Immature natural killer cell (primary cell): ENCODE measurements around the gene SRRT. TPM values are rescaled to one million over a fixed set of nuclear protein-coding genes. Genes with fewer than 3 reads are reported as not detected.

Source experiments
- DNase-seq, 3 donors: peaks; one replicate each; pipeline ENCODE4 v3.0.0; 2022; ENCODE audit warnings: mixed read lengths in 1 of 3
- H3K27ac Mint-ChIP-seq, 6 donors: one replicate each; pipeline ENCODE4 v1.8.0; 2020; ENCODE audit warnings: mixed read lengths in 6 of 6, mild to moderate bottlenecking in 5 of 6, inconsistent platforms in 4 of 6, moderate library complexity in 3 of 6
- H3K27me3 Mint-ChIP-seq, 3 donors: one replicate each; pipeline ENCODE4 v1.8.0; 2020 to 2021; ENCODE audit warnings: low read depth in 3 of 3, mild to moderate bottlenecking in 3 of 3, mixed read lengths in 3 of 3, moderate library complexity in 3 of 3, inconsistent platforms in 1 of 3
- H3K36me3 Mint-ChIP-seq, 3 donors: one replicate each; pipeline ENCODE4 v1.8.0; 2020; ENCODE audit warnings: mixed read lengths in 3 of 3, inconsistent platforms in 2 of 3, mild to moderate bottlenecking in 2 of 3
- H3K4me1 Mint-ChIP-seq, 2 donors: one replicate each; pipeline ENCODE4 v1.8.0; 2020; ENCODE audit warnings: inconsistent platforms in 2 of 2, mild to moderate bottlenecking in 2 of 2, mixed read lengths in 2 of 2, moderate library complexity in 1 of 2
- H3K4me3 Mint-ChIP-seq, 5 donors: one replicate each; pipeline ENCODE4 v1.8.0; 2020; ENCODE audit warnings: mild to moderate bottlenecking in 5 of 5, mixed read lengths in 5 of 5, inconsistent platforms in 3 of 5, moderate library complexity in 3 of 5
- H3K9me3 Mint-ChIP-seq, 6 donors: one replicate each; pipeline ENCODE4 v1.8.0; 2020; ENCODE audit warnings: mild to moderate bottlenecking in 6 of 6, mixed read lengths in 6 of 6, inconsistent platforms in 4 of 6, moderate library complexity in 3 of 6
- polyA plus RNA-seq, 3 donors: library from polyadenylated mRNA; unstranded; fragments of 300-500 nt; fragmentation: Illumina TruSeq; gene quantifications; one replicate each; pipeline ENCODE4 v1.2.3, GENCODE V29; 2021

Gene SRRT
- polyA plus RNA-seq, 3 donors from 2014 or later: 24.9 to 73.4 (median 33.2) TPM

DNA sequence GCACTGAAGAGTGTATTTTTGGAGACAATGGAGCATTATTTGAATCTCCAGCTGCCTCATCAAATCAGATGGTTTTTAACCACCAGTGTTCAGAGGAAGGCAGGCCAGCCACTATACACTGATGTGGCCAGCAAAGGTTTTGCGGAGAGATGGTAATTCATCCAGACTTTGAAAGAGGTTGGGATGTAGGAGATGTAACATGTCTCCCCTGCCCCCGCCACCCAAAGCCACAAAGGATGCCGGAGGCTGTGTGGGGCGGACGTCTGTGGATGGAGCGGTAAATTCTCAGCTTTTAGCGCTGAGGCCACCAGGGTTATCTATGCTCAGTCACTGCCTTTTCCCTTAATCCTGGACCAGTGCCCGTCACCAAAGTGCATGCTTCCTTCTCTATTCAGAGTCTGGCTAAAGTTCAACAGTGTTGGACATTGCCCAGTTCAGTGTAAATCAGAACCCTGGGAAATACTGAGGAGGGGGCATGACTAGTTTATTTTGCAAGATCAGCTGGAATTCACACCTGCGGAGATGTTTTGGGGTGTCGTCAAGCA is 11.4 kb upstream of the SRRT start:
- H3K27ac Mint-ChIP-seq: peak overlapping the region in 1 of 6 donors; percentile 29
- no peak for DNase-seq
- peaks cover 17 to 27% (median 25%) of the 10 kb centered on the region in 3 donors for H3K36me3 Mint-ChIP-seq
- peaks cover 0 to 2% of the 10 kb centered on the region in 2 donors for H3K4me1 Mint-ChIP-seq
- H3K9me3 Mint-ChIP-seq: no peaks in the 10 kb centered on the region
- no peak overlapping the region for H3K4me3 Mint-ChIP-seq
- H3K27me3 Mint-ChIP-seq: peaks cover 0 to 4% (median 4%) of the 10 kb centered on the region in 3 donors

DNA sequence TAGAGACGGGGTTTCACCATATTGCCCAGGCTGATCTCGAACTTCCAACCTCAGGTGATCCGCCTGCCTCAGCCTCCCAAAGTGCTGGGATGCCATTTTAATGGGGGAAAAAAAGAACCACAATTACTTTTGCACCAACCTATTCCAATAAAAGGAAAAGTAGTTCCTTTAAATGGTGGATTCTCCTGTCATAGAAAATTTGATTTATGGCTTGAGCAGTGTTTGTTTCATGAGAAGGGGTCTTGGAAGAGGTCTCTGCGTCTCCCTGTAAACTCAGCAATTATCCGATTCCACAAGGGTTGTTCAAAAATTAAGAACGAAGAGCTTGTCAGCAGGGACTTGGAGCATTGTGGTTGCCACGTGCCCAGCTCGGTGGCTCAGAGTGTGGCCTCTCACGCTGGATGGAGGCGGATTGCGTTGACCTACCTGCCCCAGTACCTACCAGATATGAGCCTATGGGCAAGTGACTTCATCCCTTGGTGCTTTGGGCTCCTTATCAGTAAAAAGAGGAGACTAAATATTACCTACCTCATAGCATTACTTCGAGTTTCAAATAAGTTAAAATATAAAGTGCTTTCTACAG is 10.5 kb upstream of the SRRT start:
- Mint-ChIP-seq H3K9me3 (no peaks in the 10 kb centered on the region), H3K27me3 (peaks cover 0 to 4% (median 4%) of the 10 kb centered on the region in 3 donors), H3K4me3 (no peak overlapping the region), H3K4me1 (peaks cover 0 to 2% of the 10 kb centered on the region in 2 donors), H3K27ac (no peak overlapping the region), H3K36me3 (peaks cover 17 to 27% (median 25%) of the 10 kb centered on the region in 3 donors)
- no peak for DNase-seq

GRCh38 chr7:100865372-100865911 is 9.5 kb upstream of the SRRT start:
- Mint-ChIP-seq H3K9me3 (no peaks in the 10 kb centered on the region), H3K27me3 (peaks cover 0 to 4% (median 4%) of the 10 kb centered on the region in 3 donors), H3K4me1 (peaks cover 0 to 2% of the 10 kb centered on the region in 2 donors), H3K4me3 (no peak overlapping the region), H3K36me3 (peaks cover 15 to 18% (median 18%) of the 10 kb centered on the region in 3 donors), H3K27ac (peak overlapping the region in 1 of 6 donors; percentile 34)
- no peak for DNase-seq

DNA sequence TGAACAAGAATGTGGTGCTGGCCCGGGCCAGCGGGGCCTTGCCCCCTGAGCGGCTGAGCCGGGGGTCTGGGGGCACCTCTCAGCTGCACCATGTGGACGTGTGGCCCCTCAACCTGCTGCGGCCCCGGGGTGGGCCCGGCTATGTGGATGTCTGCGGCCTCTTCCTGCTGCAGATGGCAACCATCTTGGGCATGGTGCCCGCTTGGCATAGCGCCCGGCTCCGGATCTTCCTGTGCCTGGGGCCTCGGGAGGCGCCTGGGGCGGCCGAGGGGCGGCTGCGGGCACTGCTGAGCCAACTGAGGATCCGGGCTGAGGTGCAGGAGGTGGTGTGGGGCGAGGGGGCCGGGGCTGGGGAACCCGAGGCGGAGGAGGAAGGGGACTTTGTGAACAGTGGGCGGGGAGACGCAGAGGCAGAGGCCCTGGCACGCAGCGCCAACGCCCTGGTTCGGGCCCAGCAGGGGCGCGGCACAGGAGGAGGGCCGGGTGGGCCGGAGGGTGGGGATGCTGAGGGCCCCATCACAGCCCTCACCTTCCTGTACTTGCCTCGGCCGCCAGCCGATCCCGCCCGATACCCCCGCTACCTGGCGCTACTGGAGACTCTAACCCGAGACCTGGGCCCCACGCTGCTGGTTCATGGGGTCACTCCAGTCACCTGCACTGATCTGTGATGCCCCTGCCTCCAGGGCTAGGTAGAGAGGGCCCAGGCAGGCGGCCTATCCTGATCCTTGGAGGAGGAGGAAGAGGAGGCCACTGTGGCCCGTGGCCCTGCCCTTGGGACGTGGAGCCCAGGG is 8.8 kb upstream of the SRRT start:
- peaks cover 0 to 2% of the 10 kb centered on the region in 2 donors for H3K4me1 Mint-ChIP-seq
- H3K9me3 Mint-ChIP-seq: no peaks in the 10 kb centered on the region
- no peak for DNase-seq
- H3K27ac Mint-ChIP-seq: no peak overlapping the region
- peaks cover 12 to 14% (median 12%) of the 10 kb centered on the region in 3 donors for H3K36me3 Mint-ChIP-seq
- H3K4me3 Mint-ChIP-seq: no peak overlapping the region
- H3K27me3 Mint-ChIP-seq: peaks cover 0 to 4% (median 2%) of the 10 kb centered on the region in 3 donors

GRCh38 chr7:100866729-100867039 is 8.2 kb upstream of the SRRT start:
- Mint-ChIP-seq H3K36me3 (peaks cover 12 to 14% (median 12%) of the 10 kb centered on the region in 3 donors), H3K4me3 (no peak overlapping the region)

DNA sequence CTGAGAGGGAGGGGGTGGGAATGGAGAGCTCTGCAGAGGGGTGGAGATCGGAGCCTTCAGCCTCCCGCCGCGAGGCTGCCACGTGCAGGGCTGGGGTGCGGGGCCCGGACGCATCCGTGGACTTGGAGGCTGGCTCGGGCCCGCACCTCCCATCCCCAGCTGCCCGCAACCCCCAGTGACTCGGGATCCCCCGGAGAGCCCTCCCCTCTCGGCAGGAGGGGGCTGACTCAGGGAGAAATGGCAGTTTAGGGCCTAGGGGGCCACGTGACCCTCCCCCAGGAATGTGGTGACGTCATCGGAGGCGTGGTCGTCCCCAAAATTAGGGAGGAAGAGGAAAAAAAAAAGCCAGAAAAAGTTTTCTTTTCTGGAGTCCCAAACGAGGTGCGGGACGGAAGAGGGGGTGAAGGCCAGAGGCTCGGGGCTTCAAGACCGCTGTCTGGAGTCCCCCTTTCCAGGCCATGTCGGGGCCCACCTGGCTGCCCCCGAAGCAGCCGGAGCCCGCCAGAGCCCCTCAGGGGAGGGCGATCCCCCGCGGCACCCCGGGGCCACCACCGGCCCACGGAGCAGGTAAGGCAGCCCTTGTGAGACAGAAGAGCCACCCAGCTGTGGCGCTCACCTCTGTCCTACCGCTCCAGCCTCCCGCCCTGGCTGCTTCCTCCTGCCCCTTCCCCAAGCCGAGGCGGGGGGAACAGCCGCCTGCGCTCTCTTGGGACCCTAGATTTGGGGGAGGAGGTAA is 7.7 kb upstream of the SRRT start, which contains the start of gene TRIP6:
TRIP6 (plus strand) TSS at position 348 of the 736 bp plus-strand sequence; CDS start at position 459, 111 bp downstream.
- H3K4me1 Mint-ChIP-seq: peaks cover 0 to 2% of the 10 kb centered on the region in 2 donors
- peaks cover 12 to 14% (median 13%) of the 10 kb centered on the region in 3 donors for H3K36me3 Mint-ChIP-seq
- peaks cover 0 to 4% (median 2%) of the 10 kb centered on the region in 3 donors for H3K27me3 Mint-ChIP-seq
- DNase-seq: no peak
- H3K27ac Mint-ChIP-seq: no peak within 1 kb of the TSS
- no peaks in the 10 kb centered on the region for H3K9me3 Mint-ChIP-seq
- H3K4me3 Mint-ChIP-seq: peak within 1 kb of the TSS in 1 of 5 donors; percentile 13

More at GRCh38 chr7:100866729-100867039, 8.2 kb upstream of the SRRT start:
- Mint-ChIP-seq H3K27ac (no peak overlapping the region), H3K4me1 (peaks cover 0 to 2% of the 10 kb centered on the region in 2 donors), H3K27me3 (peaks cover 0 to 4% (median 2%) of the 10 kb centered on the region in 3 donors), H3K9me3 (no peaks in the 10 kb centered on the region)
- no peak for DNase-seq

DNA sequence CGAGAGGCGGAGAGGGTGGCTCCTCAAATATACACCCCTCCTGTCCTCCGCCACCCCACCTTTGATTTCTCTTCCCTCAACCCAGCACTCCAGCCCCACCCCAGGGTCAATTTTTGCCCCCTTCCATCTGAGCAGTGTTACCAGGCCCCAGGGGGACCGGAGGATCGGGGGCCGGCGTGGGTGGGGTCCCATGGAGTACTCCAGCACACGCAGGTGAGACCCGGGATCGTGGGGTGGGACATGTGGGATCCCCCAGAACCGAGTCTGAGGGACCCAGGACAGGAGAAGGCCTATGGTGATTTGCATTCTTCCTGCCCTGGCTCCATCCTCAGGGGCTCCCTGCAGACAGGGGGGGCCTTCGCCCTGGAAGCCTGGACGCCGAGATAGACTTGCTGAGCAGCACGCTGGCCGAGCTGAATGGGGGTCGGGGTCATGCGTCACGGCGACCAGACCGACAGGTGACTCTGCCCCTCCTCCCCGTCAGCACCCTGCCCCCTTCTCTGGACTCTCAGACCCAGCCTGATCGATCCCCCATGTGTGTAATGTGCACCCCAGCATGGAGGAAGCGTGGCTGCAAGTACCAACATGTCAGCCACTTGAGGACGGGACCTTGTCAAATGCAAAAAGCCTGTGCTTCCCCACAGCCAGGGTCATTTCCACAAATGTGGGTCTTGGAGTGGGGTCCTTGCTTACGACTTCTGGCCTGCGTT is 7.0 kb upstream of the SRRT start:
- Mint-ChIP-seq H3K27me3 (peaks cover 0 to 2% (median 0%) of the 10 kb centered on the region in 3 donors), H3K4me3 (no peak overlapping the region), H3K36me3 (peaks cover 7 to 12% (median 8%) of the 10 kb centered on the region in 3 donors), H3K4me1 (peaks cover 0 to 2% of the 10 kb centered on the region in 2 donors), H3K9me3 (no peaks in the 10 kb centered on the region), H3K27ac (no peak overlapping the region)
- DNase-seq: no peak

GRCh38 chr7:100873599-100874299 is 1.2 kb upstream of the SRRT start:
- Mint-ChIP-seq H3K9me3 (no peaks in the 10 kb centered on the region), H3K4me1 (peaks cover 38 to 43% of the 10 kb centered on the region in 2 donors), H3K36me3 (peaks cover 4 to 15% (median 5%) of the 10 kb centered on the region in 3 donors), H3K27me3 (peaks cover 10 to 16% (median 12%) of the 10 kb centered on the region in 3 donors), H3K4me3 (peak overlapping the region; percentile 49 to 99 (median 97)), H3K27ac (peak overlapping the region; percentile 91 to 98 (median 96))
- DNase-seq: no peak

- peak overlapping the region; percentile 97 to 99 (median 99) for H3K4me3 Mint-ChIP-seq
Measured at GRCh38 chr7:100874300-100874576, 665 bp upstream of the SRRT start.

GRCh38 chr7:100875356-100875751 is 451 bp downstream of the SRRT start:
- DNase-seq: no peak
- Mint-ChIP-seq H3K27me3 (peaks cover 10 to 16% (median 12%) of the 10 kb centered on the region in 3 donors), H3K9me3 (no peaks in the 10 kb centered on the region), H3K36me3 (peaks cover 7 to 19% (median 11%) of the 10 kb centered on the region in 3 donors), H3K4me3 (peak overlapping the region; percentile 97 to 99 (median 99)), H3K27ac (peak overlapping the region; percentile 91 to 98 (median 96)), H3K4me1 (peaks cover 50 to 57% of the 10 kb centered on the region in 2 donors)

More at GRCh38 chr7:100874300-100874576, 665 bp upstream of the SRRT start:
- peaks cover 10 to 16% (median 12%) of the 10 kb centered on the region in 3 donors for H3K27me3 Mint-ChIP-seq
- H3K36me3 Mint-ChIP-seq: peaks cover 4 to 15% (median 5%) of the 10 kb centered on the region in 3 donors
- no peaks in the 10 kb centered on the region for H3K9me3 Mint-ChIP-seq
- DNase-seq: no peak
- H3K4me1 Mint-ChIP-seq: peaks cover 42 to 48% of the 10 kb centered on the region in 2 donors
- peak overlapping the region; percentile 91 to 98 (median 96) for H3K27ac Mint-ChIP-seq

GRCh38 chr7:100878013-100878412 is 3.1 kb downstream of the SRRT start:
- H3K27ac Mint-ChIP-seq: peak overlapping the region in 2 of 6 donors; percentile 1 to 40
- peaks cover 10 to 13% (median 12%) of the 10 kb centered on the region in 3 donors for H3K27me3 Mint-ChIP-seq
- H3K4me3 Mint-ChIP-seq: peak overlapping the region in 2 of 5 donors; percentile 6 to 44
- H3K9me3 Mint-ChIP-seq: no peaks in the 10 kb centered on the region
- peaks cover 9 to 20% (median 19%) of the 10 kb centered on the region in 3 donors for H3K36me3 Mint-ChIP-seq
- no peak for DNase-seq
- peaks cover 57 to 59% of the 10 kb centered on the region in 2 donors for H3K4me1 Mint-ChIP-seq

DNA sequence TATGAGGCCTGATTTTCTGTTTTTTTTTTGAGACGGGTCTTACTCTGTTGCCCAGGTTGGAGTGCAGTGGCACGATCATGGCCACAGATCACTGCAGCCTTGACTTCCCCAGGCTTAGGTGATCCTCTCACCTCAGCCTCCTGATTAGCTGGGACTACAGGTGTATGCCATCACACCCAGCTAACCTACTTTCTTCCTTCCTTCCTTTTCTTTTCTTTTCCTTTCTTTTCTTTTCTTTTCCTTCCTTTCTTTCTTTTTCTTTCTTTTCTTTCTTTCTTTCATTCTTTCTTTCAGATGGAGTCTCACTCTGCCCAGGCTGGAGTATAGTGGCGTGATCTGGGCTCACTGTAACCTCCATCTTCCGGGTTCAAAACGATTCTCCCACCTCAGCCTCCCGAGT is 3.8 kb downstream of the SRRT start:
- peaks cover 12 to 24% (median 22%) of the 10 kb centered on the region in 3 donors for H3K36me3 Mint-ChIP-seq
- peaks cover 10 to 14% (median 13%) of the 10 kb centered on the region in 3 donors for H3K27me3 Mint-ChIP-seq
- peak overlapping the region in 2 of 5 donors; percentile 14 to 31 for H3K4me3 Mint-ChIP-seq
- H3K9me3 Mint-ChIP-seq: no peaks in the 10 kb centered on the region
- no peak for DNase-seq
- H3K27ac Mint-ChIP-seq: peak overlapping the region in 2 of 6 donors; percentile 48 to 72
- H3K4me1 Mint-ChIP-seq: peaks cover 56 to 65% of the 10 kb centered on the region in 2 donors
